OCI-M2 (cell line): ENCODE data around the gene SLC30A7.
"Not testable (repeated sequence)": the region's sequence is repeated elsewhere in the genome, so short reads cannot be mapped to it uniquely, and the experiment has no call there.

Experiments
- DNase-seq: peaks from one replicate; lab custom pipeline; 2025; ENCODE audit not compliant: unreplicated experiment; lab: John Stamatoyannopoulos, UW

The SLC30A7 gene

DNA sequence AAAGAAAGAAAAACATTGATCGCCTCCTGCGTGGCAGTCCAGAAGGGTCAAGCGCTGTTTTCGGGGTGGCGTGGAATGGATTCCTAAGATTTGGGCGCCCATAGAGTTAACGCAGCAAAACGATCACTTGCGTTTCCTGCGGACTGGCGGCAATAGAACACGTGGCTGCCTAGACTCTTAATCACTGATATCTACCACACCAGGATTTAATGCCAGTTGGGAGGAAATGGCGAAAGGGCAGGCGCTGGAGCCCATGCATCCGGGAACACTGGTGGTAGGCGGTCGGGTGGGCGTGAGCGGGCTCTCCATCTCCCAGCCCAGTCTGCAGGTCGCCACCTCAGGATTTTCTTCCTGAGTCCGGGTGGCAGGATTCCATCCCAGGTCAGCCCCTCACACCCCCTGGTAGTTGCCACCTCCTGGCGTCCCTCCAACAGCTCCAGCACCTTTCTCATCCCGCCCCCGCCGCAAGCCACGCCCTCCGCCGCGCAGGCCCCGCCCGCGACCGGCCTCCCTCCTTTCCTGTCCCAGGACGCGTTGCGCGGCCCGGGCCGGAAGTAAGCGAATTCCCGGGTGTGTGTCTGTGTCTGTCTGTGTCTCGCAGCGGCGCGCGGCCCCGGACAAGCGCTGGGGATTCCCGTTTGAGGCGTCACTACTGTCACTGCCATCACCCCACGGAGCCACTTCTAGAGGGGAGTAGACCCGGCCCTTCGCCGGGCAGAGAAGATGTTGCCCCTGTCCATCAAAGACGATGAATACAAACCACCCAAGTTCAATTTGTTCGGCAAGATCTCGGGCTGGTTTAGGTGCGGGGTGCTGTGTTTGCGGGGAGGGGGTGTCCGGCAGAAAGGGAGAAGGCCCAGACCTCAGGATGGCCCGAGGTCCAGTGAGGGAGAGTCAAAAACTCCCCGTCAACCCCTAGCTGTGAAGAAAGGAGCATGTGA lies at the start of gene SLC30A7:
TSS of gene SLC30A7 (plus strand) at position 551 of the 941 bp plus-strand sequence. CDS start at position 724, 173 bp downstream.
- no peak for DNase-seq

GRCh38 chr1:100847361-100848082 lies 48.4 kb upstream of the SLC30A7 start:
- DNase-seq, result no peak

DNA sequence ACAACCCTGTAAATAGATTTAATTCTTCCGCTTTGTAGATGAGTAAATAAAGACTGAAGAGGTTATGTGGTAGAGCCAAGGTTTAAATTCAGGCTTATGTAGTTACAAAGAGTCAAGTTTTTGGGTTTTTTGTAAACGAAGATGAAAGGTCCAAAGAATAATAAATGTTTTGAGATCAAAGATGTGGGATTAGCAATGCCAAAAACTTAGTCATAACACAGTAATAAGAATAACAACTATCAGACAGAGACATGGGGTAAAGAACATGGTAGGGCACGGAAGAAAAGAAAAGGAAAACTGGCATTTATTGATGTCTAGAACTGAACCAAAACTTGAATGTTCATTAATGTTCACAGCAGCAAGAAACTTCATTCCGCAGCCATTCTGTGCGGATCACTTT lies 44.2 kb upstream of the SLC30A7 start:
- DNase-seq, result no peak

DNA sequence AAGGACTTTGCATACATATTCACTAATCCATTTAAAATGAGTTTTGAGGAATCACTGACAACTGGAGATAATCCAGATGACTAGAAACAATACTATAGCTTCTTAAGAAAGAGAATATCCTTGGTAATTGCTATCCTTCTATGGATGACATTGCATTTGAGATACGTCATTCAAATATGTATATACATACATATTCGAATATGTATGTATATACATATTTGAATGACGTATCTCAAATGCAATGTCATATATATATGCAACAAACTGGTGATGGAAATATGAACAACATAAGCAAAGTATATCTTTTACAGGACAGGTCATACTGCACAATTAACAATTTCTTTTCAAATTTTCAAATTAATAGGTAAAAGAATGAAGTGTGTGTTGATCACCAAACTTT lies 42.9 kb upstream of the SLC30A7 start:
- no peak for DNase-seq

DNA sequence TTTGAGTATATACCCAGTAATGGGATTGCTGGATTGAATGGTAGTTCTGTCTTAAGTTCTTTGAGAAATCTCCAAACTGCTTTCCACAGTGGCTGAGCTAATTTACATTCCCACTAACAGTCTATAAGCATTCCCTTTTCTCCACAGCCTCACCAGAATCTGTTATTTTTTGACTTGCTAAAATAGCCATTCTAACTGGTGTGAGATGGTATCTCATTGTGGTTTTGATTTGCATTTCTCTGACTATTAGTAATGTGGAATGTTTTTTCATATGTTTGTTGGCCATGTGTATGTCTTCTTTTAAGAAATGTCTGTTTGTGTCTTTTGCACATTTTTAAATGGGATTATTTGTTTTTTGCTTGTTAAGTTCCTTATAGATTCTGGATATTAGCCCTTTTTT lies 40.8 kb upstream of the SLC30A7 start:
- DNase-seq, result not testable (repeated sequence)

- DNase-seq, result no peak
Measured at GRCh38 chr1:100860397-100860991, 35.4 kb upstream of the SLC30A7 start.

- DNase-seq, result no peak
Measured at GRCh38 chr1:100861379-100861778, 34.5 kb upstream of the SLC30A7 start.

- no peak for DNase-seq
Measured at GRCh38 chr1:100862591-100862990, 33.3 kb upstream of the SLC30A7 start.

- no peak for DNase-seq
Measured at GRCh38 chr1:100866041-100866900, 29.6 kb upstream of the SLC30A7 start.

- no peak for DNase-seq
Measured at GRCh38 chr1:100866901-100867206, 29.0 kb upstream of the SLC30A7 start.

- DNase-seq, result no peak
Measured at GRCh38 chr1:100868364-100868995, 27.4 kb upstream of the SLC30A7 start.

GRCh38 chr1:100869996-100870395 lies 25.9 kb upstream of the SLC30A7 start:
- DNase-seq, result no peak

DNA sequence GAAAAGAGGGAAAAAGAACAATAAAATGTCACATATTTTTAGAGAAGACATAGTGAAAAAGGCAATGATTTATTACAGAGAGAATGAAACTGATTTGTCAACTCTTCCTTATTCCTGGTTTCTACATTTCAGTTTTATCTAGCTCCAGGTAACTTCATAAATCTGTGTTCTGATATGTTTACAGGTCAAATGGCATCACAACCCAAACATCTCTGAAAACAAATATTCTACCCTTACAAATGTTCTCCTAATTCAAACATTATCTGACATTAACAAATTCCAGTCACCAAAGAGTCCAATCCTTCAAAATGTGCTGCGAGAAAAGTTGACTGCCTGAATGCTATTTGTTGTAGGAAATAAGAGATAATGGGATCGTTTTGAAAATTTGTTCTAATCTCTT lies 21.5 kb upstream of the SLC30A7 start:
- DNase-seq, result no peak

DNA sequence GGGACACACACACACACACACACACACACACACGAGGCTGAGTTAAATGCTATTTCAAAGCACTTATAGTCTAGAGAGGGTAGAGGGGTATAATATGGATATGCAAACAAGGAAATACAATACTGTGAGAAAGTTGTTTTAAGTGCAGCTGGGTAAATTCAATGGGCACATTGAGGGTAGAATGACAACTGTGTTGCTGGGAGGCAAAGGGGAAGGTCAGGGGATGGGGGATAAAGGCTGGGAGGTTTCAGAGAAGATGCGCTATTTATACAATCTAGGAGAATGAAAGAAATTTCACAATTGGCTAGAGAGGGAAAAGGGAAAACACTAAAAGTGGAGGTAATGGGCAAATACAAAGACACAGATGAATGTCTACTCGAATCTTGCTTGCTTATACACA lies 20.7 kb upstream of the SLC30A7 start:
- no peak for DNase-seq

- no peak for DNase-seq
Measured at GRCh38 chr1:100876291-100876690, 19.6 kb upstream of the SLC30A7 start.

DNA sequence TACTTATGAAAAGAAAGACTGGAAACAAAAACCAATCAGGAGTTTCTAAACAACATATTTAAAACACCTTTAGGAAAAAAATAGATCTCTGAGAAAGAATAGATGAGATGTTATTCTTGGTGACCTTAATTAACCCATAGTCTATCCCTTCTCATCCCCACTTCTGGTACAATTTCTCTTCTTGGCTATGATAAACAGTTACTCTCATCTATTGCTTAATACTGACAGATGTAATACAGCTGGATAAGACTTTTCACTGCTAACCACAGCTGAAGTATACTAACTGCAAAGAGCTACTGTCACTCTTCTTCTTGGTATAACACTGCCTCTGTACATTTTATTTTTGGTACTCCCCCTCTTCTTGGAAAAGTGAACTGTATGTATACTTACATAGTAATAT lies 16.5 kb upstream of the SLC30A7 start:
- no peak for DNase-seq

GRCh38 chr1:100881687-100882086 lies 14.2 kb upstream of the SLC30A7 start:
- no peak for DNase-seq

DNA sequence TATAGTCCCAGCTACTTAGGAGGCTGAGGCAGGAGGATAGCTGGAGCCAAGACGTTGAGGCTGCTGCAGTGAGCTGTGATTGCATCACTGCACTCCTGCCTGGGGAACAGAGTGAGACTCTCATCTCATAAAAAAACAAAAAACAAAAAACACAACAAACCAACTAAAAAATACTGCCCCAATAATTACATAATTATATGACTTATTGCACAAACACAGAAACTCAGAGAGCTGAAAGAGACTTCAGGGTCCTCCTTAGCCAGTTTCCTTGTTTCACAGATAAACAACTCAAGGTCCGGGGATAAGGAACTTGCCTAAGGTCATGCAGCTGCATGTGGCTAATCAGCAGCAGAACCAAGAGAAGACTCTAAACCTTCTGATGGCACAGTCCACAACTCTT lies 13.2 kb upstream of the SLC30A7 start:
- no peak for DNase-seq

GRCh38 chr1:100883963-100884362 lies 11.9 kb upstream of the SLC30A7 start:
- DNase-seq, result no peak

DNA sequence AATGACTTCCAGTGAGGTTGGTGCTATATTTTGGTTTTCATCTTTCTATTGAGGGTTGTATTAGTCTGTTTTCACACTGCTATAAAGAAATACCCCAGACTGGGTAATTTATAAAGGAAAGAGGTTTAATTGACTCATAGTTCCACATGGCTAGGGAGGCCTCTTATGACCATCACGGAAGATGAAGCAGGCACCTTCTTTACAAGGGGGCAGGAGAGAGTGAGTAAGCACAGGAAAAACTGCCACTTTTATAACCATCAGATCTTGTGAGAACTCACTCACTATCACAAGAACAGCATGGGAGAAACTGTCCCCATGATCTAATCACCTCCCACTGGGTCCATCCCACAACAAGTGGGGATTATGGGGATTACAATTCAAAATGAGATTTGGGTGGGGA lies 6.9 kb upstream of the SLC30A7 start:
- not testable (repeated sequence) for DNase-seq
